Measurements from ENCODE around the gene JMJD6. TPM values are rescaled to one million over a fixed set of nuclear protein-coding genes. Genes with fewer than 3 reads are reported as not detected.

Gene JMJD6
- total and polyA plus RNA-seq, 9 of the 15 experiments (the other 6 are each of a cell fraction or from before 2014, with no cell fraction given): 2.5 to 52.3 (median 36.3) TPM

DNA sequence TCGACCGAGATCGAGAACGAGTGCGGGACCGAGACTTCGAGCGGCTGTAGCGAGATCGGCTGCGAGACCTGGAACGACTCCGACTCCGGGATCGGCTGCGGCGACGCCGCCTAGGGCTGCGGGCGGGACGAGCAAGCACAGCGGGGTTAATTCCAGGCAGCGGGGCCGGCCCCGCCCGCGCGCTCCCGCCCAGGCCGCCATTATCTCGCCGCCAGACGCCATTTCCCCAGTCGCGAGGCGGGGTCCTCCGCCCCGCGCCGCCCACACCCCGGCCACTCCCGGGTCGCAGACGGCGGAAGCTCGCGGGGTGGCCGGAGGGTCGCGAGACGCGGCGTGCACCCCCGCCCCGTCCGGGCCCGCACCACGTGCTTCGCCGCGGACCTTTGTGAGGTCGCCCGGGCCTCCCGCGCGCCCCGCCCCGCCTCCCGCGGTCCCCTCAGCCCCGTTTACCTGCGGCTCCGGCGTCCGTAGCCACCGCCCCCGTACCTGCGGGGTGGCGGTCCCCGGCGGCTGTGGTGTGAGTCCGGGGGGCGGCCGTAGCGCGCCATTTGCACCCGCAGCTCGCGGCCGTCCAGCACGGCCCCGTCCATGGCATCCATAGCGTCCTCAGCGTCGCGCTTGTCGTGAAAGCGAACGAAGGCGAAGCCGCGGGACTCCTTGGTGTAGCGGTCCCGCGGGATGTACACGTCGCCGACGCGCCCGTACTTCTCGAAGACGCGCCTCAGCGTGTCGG lies 10.1 kb upstream of the JMJD6 start (continued):
- TF ChIP-seq PCBP2 (IDR thresholded peaks at IDR 0.05; ENCODE audit: low read depth, low read length, poor library complexity, severe bottlenecking) (peak; percentile 97), HMG20B (CRISPR knock-in tag; IDR thresholded peaks at IDR 0.05) (no peak), STAT5A (IDR thresholded peaks at IDR 0.05; ENCODE audit: borderline replicate concordance, low read length) (0 out of 2 replicates have a peak, but pooled peaks have one; percentile 2), CGGBP1 (CRISPR knock-in tag; IDR thresholded peaks at IDR 0.05) (no peak), HDAC1 (IDR thresholded peaks at IDR 0.05) (no peak), PHF8 (IDR thresholded peaks at IDR 0.05; ENCODE audit: borderline replicate concordance, low read length) (no peak), CREB3L1 (IDR thresholded peaks at IDR 0.05; ENCODE audit: borderline replicate concordance, low read depth) (no peak)
